Measurements from ENCODE around the gene EPM2A. TPM values are rescaled to one million over a fixed set of nuclear protein-coding genes. Genes with fewer than 3 reads are reported as not detected.

The EPM2A gene
- total and polyA plus RNA-seq, 10 of the 15 experiments (the other 5 are each of a cell fraction or from before 2014, with no cell fraction given): 3.4 to 13.0 (median 7.9) TPM

DNA sequence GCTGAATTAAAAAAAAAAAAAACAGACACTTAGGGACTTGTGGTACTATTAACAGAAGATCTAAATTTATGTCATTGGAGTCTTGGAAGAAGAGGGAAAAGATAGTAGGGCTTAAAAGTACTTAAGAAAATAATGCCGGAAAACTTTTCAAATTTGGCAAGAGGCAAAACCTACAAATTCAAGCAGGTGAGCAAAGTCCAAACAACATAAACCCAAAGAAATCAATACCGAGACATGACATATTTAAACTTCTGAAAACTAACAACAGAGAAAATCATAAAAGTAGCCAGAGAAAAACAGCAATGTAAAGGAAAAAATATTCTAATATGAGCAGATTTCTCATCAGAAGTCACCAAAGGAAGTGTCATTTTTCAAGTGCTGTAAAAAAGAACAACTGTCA is 44.4 kb downstream of the EPM2A start (continued):
- no peak for TF ChIP-seq BMI1 (IDR thresholded peaks at IDR 0.05; ENCODE audit: borderline replicate concordance)

GRCh38 chr6:145689529-145689928 is 45.8 kb downstream of the EPM2A start:
- RAD21 ChIA-PET (ENCODE audit: unreplicated experiment): no interaction called here
- POLR2A ChIA-PET: no interaction called here
- in situ Hi-C loops (cut with MboI): no loop called here
- no peak for FAIRE-seq
- BruUV-seq (replicated peaks): no TSS peak
- Histone ChIP-seq H3K36me3 (ENCODE audit: control insufficient read depth in 2 of 2, insufficient read depth in 2 of 2, low read length in 1 of 2) (no peaks in the 10 kb centered on the region), H3K9ac (ENCODE audit: control insufficient read depth, insufficient read depth, low read length) (no peak overlapping the region), H3K27me3 (replicated peaks in 1 of 2; ENCODE audit: control insufficient read depth in 2 of 2, insufficient read depth in 2 of 2, low read length in 1 of 2) (no peaks in the 10 kb centered on the region), H3K4me1 (ENCODE audit: control insufficient read depth, insufficient read depth, low read length) (no peaks in the 10 kb centered on the region), H2AFZ (ENCODE audit: control insufficient read depth, low read depth, low read length) (no peak overlapping the region), H3K79me2 (ENCODE audit: control insufficient read depth, insufficient read depth, low read length) (no peaks in the 10 kb centered on the region), H3K27ac (ENCODE audit: control insufficient read depth, insufficient read depth) (no peak overlapping the region), H4K20me1 (ENCODE audit: control insufficient read depth, insufficient read depth) (no peaks in the 10 kb centered on the region), H3K4me3 (no peak overlapping the region), H3K9me3 (replicated peaks; ENCODE audit: control insufficient read depth, insufficient read depth, low read length) (no peaks in the 10 kb centered on the region), H3K4me2 (ENCODE audit: control insufficient read depth, insufficient read depth) (no peak overlapping the region)
- intact Hi-C loops (cut with micrococcal nuclease; ENCODE audit: unreplicated experiment): no loop called here
- SMC1A ChIA-PET (ENCODE audit: uncharacterized antibody, unreplicated experiment): no interaction called here
- TF ChIP-seq MYC (IDR thresholded peaks at IDR 0.05; ENCODE audit: insufficient read depth, insufficient read length, insufficient replicate concordance, low read length, severe bottlenecking) (no peak), KAT2A (conservative IDR thresholded peaks at IDR 0.05; ENCODE audit: control insufficient read depth, low read depth, low read length) (no peak), IKZF1 (conservative IDR thresholded peaks at IDR 0.05) (no peak), NR2C2 (IDR thresholded peaks at IDR 0.05; ENCODE audit: borderline replicate concordance, control insufficient read depth, insufficient read length, low read depth) (no peak), SIX5 (IDR thresholded peaks at IDR 0.05; ENCODE audit: low read depth, low read length, severe bottlenecking) (no peak)
- DNase-seq (ENCODE audit: low read depth, low spot score): no peak
- ATAC-seq: no peak
- 47% methylated on average over 2 of the region's 2 CpGs for WGBS (ENCODE audit: insufficient coverage, insufficient replicate concordance, low lambda C conversion rate, missing lambda C conversion rate)
- CTCF ChIA-PET: interaction anchor here (0.9 kb wide), 1 partner anchor 14 kb away, joined by 5 read pairs; no protein-coding TSS in a partner anchor

- Histone ChIP-seq H3K27me3 (replicated peaks in 1 of 2; ENCODE audit: control insufficient read depth in 2 of 2, insufficient read depth in 2 of 2, low read length in 1 of 2) (no peaks in the 10 kb centered on the region), H3K36me3 (ENCODE audit: control insufficient read depth in 2 of 2, insufficient read depth in 2 of 2, low read length in 1 of 2) (no peaks in the 10 kb centered on the region), H2AFZ (ENCODE audit: control insufficient read depth, low read depth, low read length) (no peak overlapping the region), H3K4me3 (no peak overlapping the region), H3K4me2 (ENCODE audit: control insufficient read depth, insufficient read depth) (no peak overlapping the region), H3K79me2 (ENCODE audit: control insufficient read depth, insufficient read depth, low read length) (no peaks in the 10 kb centered on the region), H4K20me1 (ENCODE audit: control insufficient read depth, insufficient read depth) (no peaks in the 10 kb centered on the region), H3K9ac (ENCODE audit: control insufficient read depth, insufficient read depth, low read length) (no peak overlapping the region), H3K4me1 (ENCODE audit: control insufficient read depth, insufficient read depth, low read length) (no peaks in the 10 kb centered on the region), H3K9me3 (replicated peaks; ENCODE audit: control insufficient read depth, insufficient read depth, low read length) (no peaks in the 10 kb centered on the region), H3K27ac (ENCODE audit: control insufficient read depth, insufficient read depth) (no peak overlapping the region)
- FAIRE-seq (no peak), ATAC-seq (no peak), DNase-seq (ENCODE audit: low read depth, low spot score) (no peak)
- no TSS peak for BruUV-seq (replicated peaks)
- CTCF ChIA-PET: no interaction called here
- WGBS (ENCODE audit: insufficient coverage, insufficient replicate concordance, low lambda C conversion rate, missing lambda C conversion rate): 100% methylated on average over 1 of the region's 1 CpG
- intact Hi-C loops (cut with micrococcal nuclease; ENCODE audit: unreplicated experiment): no loop called here
- SMC1A ChIA-PET (ENCODE audit: uncharacterized antibody, unreplicated experiment): interaction anchor here (0.7 kb wide), 1 partner anchor 12 kb away, joined by 4 read pairs; no protein-coding TSS in a partner anchor
- in situ Hi-C loops (cut with MboI): no loop called here
- POLR2A ChIA-PET: no interaction called here
- RAD21 ChIA-PET (ENCODE audit: unreplicated experiment): no interaction called here
- TF ChIP-seq RAD51 (IDR thresholded peaks at IDR 0.05) (no peak), PBX3 (IDR thresholded peaks at IDR 0.05; ENCODE audit: insufficient replicate concordance, low read depth, low read length) (no peak), ZNF207 (IDR thresholded peaks at IDR 0.05; ENCODE audit: borderline replicate concordance) (no peak), CHD2 (IDR thresholded peaks at IDR 0.05; ENCODE audit: borderline replicate concordance, low read depth, low read length) (no peak)
These were observed 46.8 kb downstream of the EPM2A start for GRCh38 chr6:145688493-145688905.
